ENCODE measurements around the gene NDUFA8.

NDUFA8 gene

DNA sequence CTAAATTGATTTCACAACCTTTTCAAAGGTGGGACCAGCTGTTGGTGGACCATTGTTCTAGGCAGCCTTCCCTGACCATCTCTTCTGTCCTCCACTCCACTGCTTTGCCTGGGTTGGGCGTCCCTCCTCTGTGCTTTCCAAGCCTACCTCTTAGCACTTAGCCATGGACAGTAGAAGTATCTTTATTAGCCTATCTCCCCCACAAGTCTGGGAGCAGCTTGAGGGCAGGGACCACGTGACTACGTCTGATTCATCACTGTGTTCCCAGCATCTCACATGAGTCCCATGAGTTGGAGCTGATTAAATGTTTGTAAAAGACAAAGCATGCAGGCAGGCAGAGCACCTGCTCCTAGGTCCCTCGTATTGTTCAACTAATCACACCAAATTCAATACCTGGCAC, 21.1 kb upstream of the NDUFA8 start:
- Histone ChIP-seq H3K4me1 (ENCODE audit: control insufficient read depth, low read depth, low read length) (no peaks in the 10 kb centered on the region), H3K4me3 (ENCODE audit: low read length) (no peak overlapping the region), H3K27ac (ENCODE audit: low read length) (no peak overlapping the region), H3K27me3 (ENCODE audit: control insufficient read depth, insufficient read depth, low read length) (no peaks in the 10 kb centered on the region), H3K36me3 (ENCODE audit: control insufficient read depth, low read depth, low read length) (no peaks in the 10 kb centered on the region), H3K9me3 (ENCODE audit: control insufficient read depth, low read depth, low read length) (no peaks in the 10 kb centered on the region), H3K9ac (ENCODE audit: low read length) (no peak overlapping the region)

DNA sequence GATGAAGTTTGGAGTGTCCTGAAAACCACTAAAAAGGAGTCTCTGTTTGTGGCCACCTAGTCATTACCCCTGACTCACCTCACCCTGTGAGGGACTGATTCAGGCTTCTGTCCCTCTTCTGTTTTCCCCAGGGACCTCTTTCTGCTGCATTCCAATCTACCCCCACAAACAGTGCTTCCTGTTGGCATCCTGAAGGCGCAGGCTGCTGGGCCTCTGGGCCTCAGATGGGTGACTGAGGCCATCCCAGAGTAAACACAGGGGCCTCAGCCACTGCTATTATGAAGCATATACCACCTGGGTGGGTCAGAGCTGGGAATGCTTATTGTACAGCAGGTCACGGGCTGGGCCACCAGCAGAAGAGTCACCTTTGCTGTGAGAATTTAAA, 20.1 kb upstream of the NDUFA8 start:
- no peak overlapping the region for H3K27ac ChIP-seq (ENCODE audit: low read length)
- H3K9me3 ChIP-seq (ENCODE audit: control insufficient read depth, low read depth, low read length), result no peaks in the 10 kb centered on the region
- no peaks in the 10 kb centered on the region for H3K4me1 ChIP-seq (ENCODE audit: control insufficient read depth, low read depth, low read length)

DNA sequence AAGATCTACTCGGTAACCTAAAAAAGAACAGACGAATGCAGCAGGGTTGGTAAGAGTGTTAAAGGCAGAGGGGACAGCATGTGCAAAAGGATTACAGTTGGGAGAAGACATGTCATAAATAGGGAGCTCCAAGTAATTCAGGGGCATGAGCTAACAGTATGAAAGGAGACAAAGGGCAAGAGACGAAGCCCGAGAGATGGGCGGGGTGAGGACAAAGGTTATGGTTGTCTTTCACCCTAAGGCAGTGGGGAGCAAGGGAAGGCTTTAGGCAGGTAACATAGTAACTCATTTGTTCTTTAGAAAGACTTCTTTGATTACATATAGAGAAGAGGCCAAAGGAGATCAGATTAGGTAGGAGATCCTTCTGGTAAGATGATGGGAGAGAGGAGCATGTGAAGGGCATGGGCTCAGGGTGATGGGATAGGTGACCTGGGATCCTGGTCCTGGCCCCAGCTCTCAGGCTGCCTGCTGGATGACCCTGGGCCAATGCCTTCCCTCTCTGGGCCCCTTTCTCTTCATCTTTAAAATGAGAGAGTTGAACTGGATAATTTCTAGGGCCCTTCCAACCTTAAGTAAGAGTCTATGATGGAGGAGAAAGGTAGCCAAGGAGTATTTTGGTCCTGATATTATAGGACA, 19.6 kb upstream of the NDUFA8 start:
- no peak overlapping the region for H3K27ac ChIP-seq (ENCODE audit: low read length)
- H3K4me3 ChIP-seq (ENCODE audit: low read length), result no peak overlapping the region
- no peaks in the 10 kb centered on the region for H3K9me3 ChIP-seq (ENCODE audit: control insufficient read depth, low read depth, low read length)
- H3K27me3 ChIP-seq (ENCODE audit: control insufficient read depth, insufficient read depth, low read length), result no peaks in the 10 kb centered on the region
- no peaks in the 10 kb centered on the region for H3K4me1 ChIP-seq (ENCODE audit: control insufficient read depth, low read depth, low read length)
- H3K9ac ChIP-seq (ENCODE audit: low read length), result no peak overlapping the region
- H3K36me3 ChIP-seq (ENCODE audit: control insufficient read depth, low read depth, low read length), result no peaks in the 10 kb centered on the region

More for the DNA sequence above, 20.1 kb upstream of the NDUFA8 start:
- no peak overlapping the region for H3K9ac ChIP-seq (ENCODE audit: low read length)
- no peaks in the 10 kb centered on the region for H3K27me3 ChIP-seq (ENCODE audit: control insufficient read depth, insufficient read depth, low read length)
- no peaks in the 10 kb centered on the region for H3K36me3 ChIP-seq (ENCODE audit: control insufficient read depth, low read depth, low read length)
- H3K4me3 ChIP-seq (ENCODE audit: low read length), result no peak overlapping the region

DNA sequence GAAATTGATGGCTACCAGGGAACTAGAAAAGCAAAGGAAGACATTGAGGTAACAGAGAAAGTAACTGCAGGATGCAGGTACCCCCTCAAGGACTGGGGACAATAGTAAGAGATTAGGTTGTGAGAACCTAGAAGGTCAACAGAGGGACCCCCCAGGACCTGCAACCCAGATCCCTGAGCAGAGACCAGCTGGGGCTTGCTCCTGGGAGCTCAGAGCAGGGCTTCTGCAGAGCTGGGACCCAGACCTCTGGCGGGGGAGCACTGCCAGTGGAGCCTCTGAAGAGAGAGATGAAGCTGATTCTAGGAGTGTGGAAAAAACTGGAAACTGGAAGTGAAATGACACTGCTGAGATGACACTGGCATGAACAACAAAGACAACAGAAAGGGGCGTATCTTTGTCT, 17.3 kb upstream of the NDUFA8 start:
- Histone ChIP-seq H3K9me3 (ENCODE audit: control insufficient read depth, low read depth, low read length) (no peaks in the 10 kb centered on the region), H3K4me1 (ENCODE audit: control insufficient read depth, low read depth, low read length) (no peaks in the 10 kb centered on the region), H3K27me3 (ENCODE audit: control insufficient read depth, insufficient read depth, low read length) (no peaks in the 10 kb centered on the region), H3K27ac (ENCODE audit: low read length) (no peak overlapping the region), H3K9ac (ENCODE audit: low read length) (no peak overlapping the region), H3K36me3 (ENCODE audit: control insufficient read depth, low read depth, low read length) (no peaks in the 10 kb centered on the region), H3K4me3 (ENCODE audit: low read length) (no peak overlapping the region)

DNA sequence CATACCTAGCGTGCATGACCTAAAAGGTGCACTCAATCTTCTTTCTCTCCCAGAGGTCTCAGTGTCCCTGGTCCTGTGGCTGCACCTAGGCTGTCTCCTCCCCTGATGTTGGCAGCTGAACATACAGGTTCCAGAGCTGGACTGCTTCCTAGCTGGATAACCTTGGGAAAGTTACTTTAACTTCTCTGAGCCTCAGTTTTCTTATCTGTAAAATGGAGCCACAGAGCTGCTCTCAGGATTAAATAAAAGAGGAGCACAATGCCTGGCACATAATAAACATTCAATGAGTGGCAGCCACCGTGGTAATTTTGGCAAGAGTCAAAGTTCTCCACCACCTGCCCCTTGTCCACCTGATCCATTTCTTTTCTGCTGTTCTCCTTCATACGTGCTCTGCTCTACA, 14.1 kb upstream of the NDUFA8 start:
- Histone ChIP-seq H3K4me3 (ENCODE audit: low read length) (no peak overlapping the region), H3K9me3 (ENCODE audit: control insufficient read depth, low read depth, low read length) (no peaks in the 10 kb centered on the region), H3K27ac (ENCODE audit: low read length) (no peak overlapping the region), H3K4me1 (ENCODE audit: control insufficient read depth, low read depth, low read length) (no peaks in the 10 kb centered on the region), H3K27me3 (ENCODE audit: control insufficient read depth, insufficient read depth, low read length) (no peaks in the 10 kb centered on the region), H3K9ac (ENCODE audit: low read length) (no peak overlapping the region), H3K36me3 (ENCODE audit: control insufficient read depth, low read depth, low read length) (no peaks in the 10 kb centered on the region)

DNA sequence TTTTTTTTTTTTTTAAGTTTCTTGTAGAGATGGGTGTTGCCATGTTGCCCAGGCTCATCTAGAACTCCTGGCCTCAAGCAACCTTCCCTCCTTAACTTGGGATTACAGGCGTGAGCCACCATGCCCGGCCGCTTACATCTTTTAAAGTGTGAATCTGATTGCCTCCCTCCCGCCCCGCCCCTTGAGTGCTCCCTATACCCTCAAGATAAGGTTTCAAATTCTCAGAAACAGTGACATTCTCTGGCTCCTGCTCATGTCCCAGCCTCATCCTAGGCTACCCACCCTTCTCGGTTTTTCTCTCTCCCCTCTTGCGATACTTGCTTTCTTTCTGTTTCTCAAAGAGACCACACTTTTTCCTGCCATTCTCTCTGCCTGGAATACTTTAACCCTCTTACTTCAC, 12.6 kb upstream of the NDUFA8 start:
- no peaks in the 10 kb centered on the region for H3K27me3 ChIP-seq (ENCODE audit: control insufficient read depth, insufficient read depth, low read length)
- no peak overlapping the region for H3K27ac ChIP-seq (ENCODE audit: low read length)

DNA sequence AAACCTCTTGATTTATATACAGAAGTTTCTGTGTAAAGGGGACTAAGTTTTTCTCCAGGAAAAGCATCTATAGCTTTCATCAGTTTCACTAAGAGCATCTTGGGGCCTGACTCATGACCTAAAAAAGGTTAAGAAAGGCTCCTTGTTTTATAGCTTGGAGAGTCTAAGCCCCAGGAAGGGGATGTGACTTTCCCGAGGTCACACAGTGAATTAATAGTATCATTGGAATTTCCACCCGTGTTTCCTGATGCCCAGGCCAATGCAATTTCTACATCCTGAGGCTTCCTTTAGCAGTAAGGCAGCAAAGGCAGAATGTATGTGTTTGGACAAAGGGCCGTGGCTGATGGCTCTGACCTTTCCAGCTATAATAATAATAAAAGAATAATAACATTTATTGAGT, 8.8 kb upstream of the NDUFA8 start:
- Histone ChIP-seq H3K4me1 (ENCODE audit: control insufficient read depth, low read depth, low read length) (no peaks in the 10 kb centered on the region), H3K4me3 (ENCODE audit: low read length) (no peak overlapping the region), H3K36me3 (ENCODE audit: control insufficient read depth, low read depth, low read length) (no peaks in the 10 kb centered on the region), H3K9me3 (ENCODE audit: control insufficient read depth, low read depth, low read length) (no peaks in the 10 kb centered on the region), H3K27me3 (ENCODE audit: control insufficient read depth, insufficient read depth, low read length) (peaks cover 6% of the 10 kb centered on the region), H3K27ac (ENCODE audit: low read length) (no peak overlapping the region), H3K9ac (ENCODE audit: low read length) (no peak overlapping the region)

More for the DNA sequence above, 12.6 kb upstream of the NDUFA8 start:
- no peak overlapping the region for H3K9ac ChIP-seq (ENCODE audit: low read length)
- no peak overlapping the region for H3K4me3 ChIP-seq (ENCODE audit: low read length)
- no peaks in the 10 kb centered on the region for H3K9me3 ChIP-seq (ENCODE audit: control insufficient read depth, low read depth, low read length)
- no peaks in the 10 kb centered on the region for H3K36me3 ChIP-seq (ENCODE audit: control insufficient read depth, low read depth, low read length)
- no peaks in the 10 kb centered on the region for H3K4me1 ChIP-seq (ENCODE audit: control insufficient read depth, low read depth, low read length)

DNA sequence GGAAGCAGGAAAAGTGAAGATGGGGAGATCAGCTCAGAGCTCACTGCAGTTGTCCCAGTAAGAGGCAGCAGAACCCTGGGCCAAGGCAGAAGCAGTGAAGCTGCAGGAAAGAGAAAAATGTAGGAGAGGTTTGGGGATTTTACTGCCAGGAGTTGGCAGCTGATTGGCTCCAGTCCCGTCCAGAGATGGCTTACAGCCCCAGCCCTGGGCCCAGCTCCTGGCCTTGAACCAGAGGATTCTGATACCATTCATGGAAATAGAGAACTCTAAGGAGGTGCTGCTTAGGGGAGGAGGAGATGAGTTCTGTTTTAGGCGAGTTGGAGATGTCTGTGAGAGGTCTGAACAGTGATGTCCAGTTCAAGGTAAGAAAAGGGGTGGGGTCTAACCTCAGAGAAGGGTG, 4.7 kb upstream of the NDUFA8 start:
- Histone ChIP-seq H3K36me3 (ENCODE audit: control insufficient read depth, low read depth, low read length) (no peaks in the 10 kb centered on the region), H3K27ac (ENCODE audit: low read length) (no peak overlapping the region), H3K4me3 (ENCODE audit: low read length) (no peak overlapping the region), H3K27me3 (ENCODE audit: control insufficient read depth, insufficient read depth, low read length) (peaks cover 6% of the 10 kb centered on the region), H3K4me1 (ENCODE audit: control insufficient read depth, low read depth, low read length) (no peaks in the 10 kb centered on the region), H3K9me3 (ENCODE audit: control insufficient read depth, low read depth, low read length) (peaks cover 6% of the 10 kb centered on the region), H3K9ac (ENCODE audit: low read length) (no peak overlapping the region)

DNA sequence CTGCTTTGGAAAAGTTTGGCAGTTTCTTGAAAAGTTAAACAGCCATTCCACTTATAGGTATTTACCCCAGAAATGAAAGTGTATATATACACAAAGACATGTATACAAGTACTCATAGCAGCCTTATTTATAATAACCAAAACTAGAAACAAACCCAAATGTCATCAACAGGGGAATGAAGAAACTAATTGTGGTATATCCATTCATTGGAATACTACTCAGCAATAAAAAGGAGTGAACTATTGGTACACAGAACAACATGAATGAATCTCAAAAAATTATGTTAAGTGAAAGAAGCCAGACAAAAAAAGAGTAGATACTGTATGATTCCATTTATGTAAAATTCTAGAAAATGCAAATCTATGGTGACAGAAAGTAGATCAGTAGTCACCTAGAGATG, 2.8 kb upstream of the NDUFA8 start:
- Histone ChIP-seq H3K4me1 (ENCODE audit: control insufficient read depth, low read depth, low read length) (no peaks in the 10 kb centered on the region), H3K9me3 (ENCODE audit: control insufficient read depth, low read depth, low read length) (peaks cover 6% of the 10 kb centered on the region), H3K27ac (ENCODE audit: low read length) (no peak overlapping the region), H3K4me3 (ENCODE audit: low read length) (no peak overlapping the region), H3K9ac (ENCODE audit: low read length) (no peak overlapping the region), H3K27me3 (ENCODE audit: control insufficient read depth, insufficient read depth, low read length) (peaks cover 6% of the 10 kb centered on the region), H3K36me3 (ENCODE audit: control insufficient read depth, low read depth, low read length) (no peaks in the 10 kb centered on the region)

DNA sequence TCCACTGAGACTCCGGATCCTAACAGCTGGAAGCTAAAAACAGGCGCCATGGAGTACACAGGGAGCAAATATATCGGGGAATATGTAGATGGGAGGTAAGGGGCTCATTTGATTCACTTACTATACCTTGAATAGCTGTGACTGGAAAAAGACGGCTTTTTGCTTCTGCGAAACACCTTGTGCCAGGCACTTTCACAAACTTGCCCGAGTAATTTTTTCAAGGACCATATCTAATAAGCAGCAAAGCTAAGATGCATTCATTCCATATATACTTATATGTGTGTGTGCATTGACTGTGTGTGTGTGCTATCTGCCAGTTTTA, 307 bp upstream of the NDUFA8 start:
- Histone ChIP-seq H3K27ac (ENCODE audit: low read length) (no peak overlapping the region), H3K27me3 (ENCODE audit: control insufficient read depth, insufficient read depth, low read length) (peaks cover 6% of the 10 kb centered on the region), H3K4me3 (ENCODE audit: low read length) (peak overlapping the region; percentile 94), H3K36me3 (ENCODE audit: control insufficient read depth, low read depth, low read length) (no peaks in the 10 kb centered on the region), H3K9me3 (ENCODE audit: control insufficient read depth, low read depth, low read length) (peaks cover 6% of the 10 kb centered on the region), H3K9ac (ENCODE audit: low read length) (no peak overlapping the region), H3K4me1 (ENCODE audit: control insufficient read depth, low read depth, low read length) (no peaks in the 10 kb centered on the region)

DNA sequence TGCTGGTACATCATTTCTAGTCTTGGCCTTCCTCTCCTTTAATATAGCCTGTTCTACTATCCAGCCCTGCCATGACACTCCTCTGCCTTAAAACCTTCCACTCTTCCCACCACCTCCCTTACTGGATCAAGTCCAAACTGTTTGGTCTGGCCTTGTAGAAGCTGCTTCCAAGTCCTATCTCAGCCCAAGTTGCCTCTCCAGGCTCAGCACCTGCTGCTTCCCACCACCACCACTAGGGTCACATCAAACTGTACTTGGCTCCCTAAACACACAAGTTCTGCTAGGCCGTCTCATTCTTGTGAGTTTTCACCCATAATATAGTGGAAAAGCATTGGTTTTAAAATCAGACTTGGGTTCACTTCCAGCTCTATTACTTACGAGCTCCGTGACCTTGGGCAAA, 1.4 kb downstream of the NDUFA8 start:
- Histone ChIP-seq H3K27ac (ENCODE audit: low read length) (no peak overlapping the region), H3K9me3 (ENCODE audit: control insufficient read depth, low read depth, low read length) (peaks cover 6% of the 10 kb centered on the region), H3K4me3 (ENCODE audit: low read length) (no peak overlapping the region), H3K4me1 (ENCODE audit: control insufficient read depth, low read depth, low read length) (no peaks in the 10 kb centered on the region), H3K9ac (ENCODE audit: low read length) (no peak overlapping the region), H3K36me3 (ENCODE audit: control insufficient read depth, low read depth, low read length) (no peaks in the 10 kb centered on the region), H3K27me3 (ENCODE audit: control insufficient read depth, insufficient read depth, low read length) (no peaks in the 10 kb centered on the region)

DNA sequence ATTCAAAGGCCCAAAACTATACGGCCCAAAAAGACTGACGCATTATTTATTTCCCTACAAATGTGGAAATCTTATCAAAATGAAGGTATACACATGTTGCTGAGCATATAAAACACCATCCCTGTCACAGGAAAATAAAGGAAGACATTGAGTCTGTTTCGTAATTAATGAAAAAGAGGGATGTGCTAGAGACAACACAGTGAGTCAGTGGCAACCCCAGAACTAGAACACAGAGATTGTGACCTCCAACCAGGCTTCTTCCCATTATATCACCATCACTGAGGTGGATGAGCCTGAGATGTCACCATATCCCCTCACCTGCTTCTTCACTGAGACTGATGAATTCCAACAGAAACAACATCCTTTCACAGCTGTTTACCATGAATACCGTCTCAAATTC, 3.8 kb downstream of the NDUFA8 start:
- Histone ChIP-seq H3K4me1 (ENCODE audit: control insufficient read depth, low read depth, low read length) (no peaks in the 10 kb centered on the region), H3K27me3 (ENCODE audit: control insufficient read depth, insufficient read depth, low read length) (no peaks in the 10 kb centered on the region), H3K9ac (ENCODE audit: low read length) (no peak overlapping the region), H3K4me3 (ENCODE audit: low read length) (no peak overlapping the region), H3K27ac (ENCODE audit: low read length) (no peak overlapping the region), H3K9me3 (ENCODE audit: control insufficient read depth, low read depth, low read length) (no peaks in the 10 kb centered on the region), H3K36me3 (ENCODE audit: control insufficient read depth, low read depth, low read length) (no peaks in the 10 kb centered on the region)
